ENCODE results near the gene ZBED1. TPM values are rescaled to one million over a fixed set of nuclear protein-coding genes. Genes with fewer than 3 reads are reported as not detected.
A peak's percentile ranks its signal among the peaks of the same experiment; 100 is the strongest.
"Not testable (repeated sequence)": the region's sequence is repeated elsewhere in the genome, so short reads cannot be mapped to it uniquely, and the experiment has no call there.

Gene ZBED1
- total RNA-seq, 6 experiments from 2014 or later: 21.7 to 44.6 (median 36.9) TPM

DNA sequence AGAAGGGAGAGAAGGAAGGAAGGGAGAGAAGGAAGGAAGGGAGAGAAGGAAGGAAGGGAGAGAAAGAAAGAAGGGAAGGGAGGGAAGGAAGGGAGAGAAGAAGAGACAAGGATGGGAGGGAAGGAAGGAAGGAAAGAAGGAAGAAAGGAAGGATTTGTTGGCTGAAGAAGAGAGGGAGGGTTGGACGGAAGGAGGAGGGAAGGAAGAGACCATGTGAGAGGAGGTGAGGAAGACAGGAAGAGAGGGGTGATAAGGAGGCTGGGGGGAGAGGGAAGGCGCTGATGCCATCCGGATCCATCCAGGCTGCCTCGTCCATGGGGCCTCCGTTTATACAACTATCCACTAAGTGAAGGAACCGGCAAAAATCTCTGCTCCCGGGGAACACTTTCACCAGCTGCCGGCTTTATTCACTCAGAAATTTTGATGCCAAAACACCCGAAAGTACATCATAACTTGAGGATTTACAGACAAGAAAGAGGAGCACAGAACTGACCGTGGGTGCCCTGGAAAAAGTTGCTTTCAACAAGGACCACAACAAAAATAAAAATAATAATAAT, 14.9 kb downstream of the ZBED1 start:
- no peak for TF ChIP-seq CTCF (IDR thresholded peaks at IDR 0.05)
- no peak for TF ChIP-seq POLR2A (IDR thresholded peaks at IDR 0.05)
- 82% methylated on average over 10 of the region's 10 CpGs for WGBS (ENCODE audit: insufficient coverage, low coverage, low lambda C conversion rate, missing lambda C conversion rate)

DNA sequence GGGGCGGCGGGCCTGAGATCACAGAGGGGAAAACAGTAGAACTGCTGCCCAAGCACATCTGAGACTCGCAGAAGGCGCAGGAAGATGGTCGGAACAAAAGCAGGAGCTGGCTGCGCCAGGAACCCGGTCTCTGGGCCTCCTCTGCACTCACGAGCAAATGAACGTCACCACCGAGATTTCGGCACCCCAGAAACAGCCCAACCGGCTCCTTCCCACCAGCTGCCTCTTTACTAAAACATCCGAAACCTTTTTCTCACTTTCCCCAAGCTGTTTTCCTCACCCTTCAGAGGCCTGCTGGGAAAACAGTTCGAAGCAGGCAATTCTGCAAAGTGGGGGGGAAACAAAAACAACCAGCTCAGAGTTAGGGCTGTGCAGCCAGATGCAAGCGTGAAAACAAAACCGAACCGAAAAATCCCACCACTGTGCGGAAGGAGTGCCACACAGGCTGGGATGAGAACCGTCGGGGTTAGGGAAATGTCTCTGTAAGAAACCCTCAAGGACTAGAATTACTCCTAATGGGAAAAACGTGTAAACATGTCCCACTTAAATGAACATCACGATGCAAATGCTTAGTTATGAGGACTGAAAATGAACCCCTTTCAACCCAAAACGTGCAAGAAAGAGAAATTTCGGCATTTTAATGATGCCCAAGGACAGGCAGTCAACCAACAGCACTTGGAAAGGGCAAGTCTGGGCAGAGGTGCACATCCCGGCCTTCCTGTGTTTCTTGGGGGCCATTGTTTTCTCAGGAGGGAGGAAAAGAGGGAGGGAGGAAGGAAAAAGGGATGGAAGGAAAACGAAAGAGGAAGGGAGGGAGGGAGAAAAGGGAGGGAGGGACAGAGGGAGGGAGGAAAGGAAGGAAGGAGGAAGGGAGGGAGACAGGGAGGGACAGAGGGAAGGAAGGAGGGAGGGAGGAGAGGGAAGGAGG, 15.8 kb downstream of the ZBED1 start:
- ATAC-seq (peak in 1 of 4 donors; percentile 14), DNase-seq (peak in 2 of 3 donors; percentile 2 to 39)
- 66% methylated on average over 15 of the region's 26 CpGs for WGBS (ENCODE audit: insufficient coverage, low coverage, low lambda C conversion rate, missing lambda C conversion rate)

More for the DNA sequence above, 14.9 kb downstream of the ZBED1 start:
- Histone ChIP-seq H3K4me3 (no peak overlapping the region), H3K4me1 (no peaks in the 10 kb centered on the region), H3K9me3 (no peaks in the 10 kb centered on the region), H3K27me3 (no peaks in the 10 kb centered on the region), H3K36me3 (peaks cover 0 to 41% (median 24%) of the 10 kb centered on the region in 4 donors), H3K27ac (no peak overlapping the region)
- intact Hi-C loops (cut with DNase I): no loop called here
- ATAC-seq (no peak), DNase-seq (no peak)

DNA sequence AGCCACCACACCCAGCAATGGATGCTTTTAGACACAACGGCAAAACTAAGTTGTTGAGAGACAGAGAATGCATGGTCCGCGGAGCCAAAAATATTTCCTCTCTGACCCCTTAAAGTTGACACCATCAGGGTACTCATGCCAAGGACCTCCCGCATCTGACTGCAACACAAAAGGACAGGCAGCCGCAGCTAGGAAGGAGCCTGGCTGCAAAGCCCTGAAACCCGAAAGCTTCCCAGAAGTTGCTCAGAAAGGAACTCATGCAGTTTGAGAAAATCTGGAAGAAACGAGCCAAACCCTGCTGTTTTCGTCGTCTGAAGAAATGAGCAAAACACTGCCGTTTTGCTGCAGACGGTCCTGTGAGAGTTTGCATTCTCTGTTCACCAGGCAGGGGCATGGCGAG, 16.5 kb downstream of the ZBED1 start:
- ATAC-seq (no peak), DNase-seq (peak in 2 of 3 donors; percentile 7 to 18)
- Histone ChIP-seq H3K27me3 (no peaks in the 10 kb centered on the region), H3K27ac (no peak overlapping the region), H3K36me3 (peaks cover 0 to 31% (median 18%) of the 10 kb centered on the region in 4 donors), H3K4me1 (no peaks in the 10 kb centered on the region), H3K4me3 (no peak overlapping the region), H3K9me3 (no peaks in the 10 kb centered on the region)
- TF ChIP-seq CTCF (IDR thresholded peaks at IDR 0.05): no peak
- no peak for TF ChIP-seq POLR2A (IDR thresholded peaks at IDR 0.05)
- 86% methylated on average over 6 of the region's 12 CpGs for WGBS (ENCODE audit: insufficient coverage, low coverage, low lambda C conversion rate, missing lambda C conversion rate)
- intact Hi-C loops (cut with DNase I): no loop called here

More for the DNA sequence above, 15.8 kb downstream of the ZBED1 start:
- no peaks in the 10 kb centered on the region for H3K27me3 ChIP-seq
- no peak overlapping the region for H3K4me3 ChIP-seq
- H3K27ac ChIP-seq: no peak overlapping the region
- TF ChIP-seq CTCF (IDR thresholded peaks at IDR 0.05) (no peak), POLR2A (IDR thresholded peaks at IDR 0.05) (no peak)
- intact Hi-C loops (cut with DNase I): no loop called here
- no peaks in the 10 kb centered on the region for H3K9me3 ChIP-seq
- no peaks in the 10 kb centered on the region for H3K4me1 ChIP-seq
- H3K36me3 ChIP-seq: peaks cover 0 to 38% (median 23%) of the 10 kb centered on the region in 4 donors

- Histone ChIP-seq H3K4me1 (no peaks in the 10 kb centered on the region), H3K27me3 (no peaks in the 10 kb centered on the region), H3K4me3 (no peak overlapping the region), H3K9me3 (no peaks in the 10 kb centered on the region), H3K36me3 (peaks cover 0 to 25% (median 12%) of the 10 kb centered on the region in 4 donors), H3K27ac (no peak overlapping the region)
- no peak for ATAC-seq
- TF ChIP-seq POLR2A (IDR thresholded peaks at IDR 0.05) (no peak), CTCF (IDR thresholded peaks at IDR 0.05) (no peak)
- peak in 2 of 3 donors; percentile 3 to 28 for DNase-seq
- 81% methylated on average over 16 of the region's 16 CpGs for WGBS (ENCODE audit: insufficient coverage, low coverage, low lambda C conversion rate, missing lambda C conversion rate)
- intact Hi-C loops (cut with DNase I): no loop called here
Measured at GRCh38 chrX:2483398-2484060, 17.2 kb downstream of the ZBED1 start.

GRCh38 chrX:2481597-2481996, 19.2 kb downstream of the ZBED1 start:
- H3K4me3 ChIP-seq; ATAC-seq; H3K9me3 ChIP-seq; DNase-seq; intact Hi-C loops (cut with DNase I); H3K27me3 ChIP-seq; H3K36me3 ChIP-seq; H3K27ac ChIP-seq; H3K4me1 ChIP-seq: not testable (repeated sequence)
- WGBS (ENCODE audit: insufficient coverage, low coverage, low lambda C conversion rate, missing lambda C conversion rate): 79% methylated on average over 9 of the region's 12 CpGs

DNA sequence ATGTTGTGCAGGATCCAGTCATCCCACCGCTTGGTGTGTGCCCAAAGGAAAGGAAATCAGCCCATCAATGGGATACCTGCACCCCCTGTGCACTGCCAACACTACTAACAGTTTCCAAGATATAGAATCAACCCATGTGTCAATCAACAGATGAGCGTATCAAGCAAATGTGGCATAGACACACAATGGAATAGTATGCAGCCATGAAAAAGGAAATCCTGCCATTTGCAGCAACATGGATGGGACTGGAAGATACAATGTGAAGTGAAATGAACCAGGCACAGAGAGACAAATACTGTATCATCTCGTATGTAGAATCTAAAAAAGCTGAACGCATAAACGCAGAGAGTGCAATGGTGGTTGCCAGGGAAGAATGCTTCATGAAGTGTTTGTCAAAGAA, 20.8 kb downstream of the ZBED1 start:
- H3K4me1 ChIP-seq; DNase-seq; intact Hi-C loops (cut with DNase I); H3K27ac ChIP-seq; H3K4me3 ChIP-seq; H3K36me3 ChIP-seq; ATAC-seq; H3K27me3 ChIP-seq; H3K9me3 ChIP-seq: not testable (repeated sequence)
- WGBS (ENCODE audit: insufficient coverage, low coverage, low lambda C conversion rate, missing lambda C conversion rate): 81% methylated on average over 5 of the region's 5 CpGs

Data from right lobe of liver (tissue), 6 donors.